GM21423 (cell line): Measurements from ENCODE around the gene NFE2L1.
"Not testable (repeated sequence)": the region's sequence is repeated elsewhere in the genome, so short reads cannot be mapped to it uniquely, and the experiment has no call there.

Experiments used
- ATAC-seq: cut with Tn5 transposase; IDR thresholded peaks from one replicate; pipeline ENCODE4 v1.9.1; 2021; ENCODE audit warnings: mild to moderate bottlenecking, moderate library complexity; ENCODE audit not compliant: unreplicated experiment

NFE2L1 gene

GRCh38 chr17:48066656-48067055, 18.5 kb downstream of the NFE2L1 start:
- ATAC-seq = no peak

- no peak for ATAC-seq
Measured at GRCh38 chr17:48067245-48067644, 19.1 kb downstream of the NFE2L1 start.

GRCh38 chr17:48067808-48068207, 19.6 kb downstream of the NFE2L1 start:
- ATAC-seq = not testable (repeated sequence)

GRCh38 chr17:48068491-48068961, 20.4 kb downstream of the NFE2L1 start:
- no peak for ATAC-seq

GRCh38 chr17:48070195-48070594, 22.0 kb downstream of the NFE2L1 start:
- ATAC-seq = no peak

- no peak for ATAC-seq
Measured at GRCh38 chr17:48071654-48072053, 23.5 kb downstream of the NFE2L1 start.

- not testable (repeated sequence) for ATAC-seq
Measured at GRCh38 chr17:48072811-48073210, 24.7 kb downstream of the NFE2L1 start.

- not testable (repeated sequence) for ATAC-seq
Measured at GRCh38 chr17:48073566-48074094, 25.5 kb downstream of the NFE2L1 start.

- no peak for ATAC-seq
Measured at GRCh38 chr17:48074322-48075081, 26.3 kb downstream of the NFE2L1 start.

- not testable (repeated sequence) for ATAC-seq
Measured at GRCh38 chr17:48077152-48077551, 29.0 kb downstream of the NFE2L1 start.

GRCh38 chr17:48081858-48082257, 33.7 kb downstream of the NFE2L1 start:
- no peak for ATAC-seq

- ATAC-seq = no peak
Measured at GRCh38 chr17:48084932-48085331, 36.8 kb downstream of the NFE2L1 start.

GRCh38 chr17:48093341-48094045, 45.3 kb downstream of the NFE2L1 start:
- ATAC-seq = no peak

GRCh38 chr17:48095611-48096010, 47.5 kb downstream of the NFE2L1 start:
- no peak for ATAC-seq

- no peak for ATAC-seq
Measured at GRCh38 chr17:48100160-48100559, 52.0 kb downstream of the NFE2L1 start.

GRCh38 chr17:48100591-48101011, 52.4 kb downstream of the NFE2L1 start:
- no peak for ATAC-seq

- ATAC-seq = peak; percentile 88
Measured at GRCh38 chr17:48101012-48101720, 53.0 kb downstream of the NFE2L1 start, which contains the start of gene CBX1. Gene CBX1 (minus strand): TSS chr17:48101478. CDS start chr17:48077004, 24,474 bp downstream.

- no peak for ATAC-seq
Measured at GRCh38 chr17:48102043-48102750, 54.0 kb downstream of the NFE2L1 start.

- ATAC-seq = no peak
Measured at GRCh38 chr17:48102798-48103715, 54.9 kb downstream of the NFE2L1 start.
